ENCODE measurements around the gene PTGDR2. TPM values are rescaled to one million over a fixed set of nuclear protein-coding genes. Genes with fewer than 3 reads are reported as not detected.

Gene PTGDR2
- total and polyA plus RNA-seq, 9 of the 15 experiments (the other 6 are each of a cell fraction or from before 2014, with no cell fraction given) = 0.51 to 2.6 (median 1.6) TPM

DNA sequence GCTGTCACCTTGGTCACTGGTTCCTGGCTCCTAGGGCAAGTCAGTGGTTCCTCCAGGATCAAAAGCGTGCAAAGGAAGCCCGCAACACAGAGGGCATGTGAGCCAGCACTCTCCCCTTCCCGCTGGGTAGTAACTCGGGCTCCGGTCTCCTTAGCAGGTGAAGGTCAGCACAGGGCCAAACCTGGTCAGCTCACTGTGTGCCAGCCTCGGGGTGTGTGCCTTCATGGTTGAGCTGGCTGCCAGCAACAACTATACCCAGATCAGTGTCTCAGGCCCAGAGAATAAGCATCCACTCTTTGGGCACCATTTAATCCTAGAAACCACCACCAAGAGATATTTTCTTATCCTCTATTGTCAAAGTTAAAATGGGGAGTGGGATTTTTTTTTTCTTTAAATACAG is 30.0 kb downstream of the PTGDR2 start:
- no peak for FAIRE-seq
- Histone ChIP-seq H3K36me3 (ENCODE audit: control insufficient read depth, insufficient read depth, low read length) (no peaks in the 10 kb centered on the region), H3K4me3 (no peak overlapping the region), H4K20me1 (replicated peaks; ENCODE audit: control insufficient read depth, insufficient read depth, low read length) (0 out of 2 replicates have a peak, but pooled peaks cover 7% of the 10 kb centered on the region), H3K9ac (ENCODE audit: insufficient read depth in 1 of 2, low read depth in 2 of 2, low read length in 2 of 2) (peak overlapping the region in 1 of 2 experiments; percentile 17; a peak in 1 of 4 replicates), H3K79me2 (ENCODE audit: control insufficient read depth, insufficient read depth, low read length) (no peaks in the 10 kb centered on the region), H3K4me1 (replicated peaks in 1 of 2; ENCODE audit: control insufficient read depth in 2 of 2, insufficient read depth in 2 of 2, low read length in 2 of 2) (peaks cover 0 to 9% of the 10 kb centered on the region in 2 experiments; a peak in 3 of 5 replicates), H3K9me3 (replicated peaks; ENCODE audit: control insufficient read depth, insufficient read depth, low read depth, low read length) (no peaks in the 10 kb centered on the region), H3K9me1 (ENCODE audit: control insufficient read depth, insufficient read depth, low read length) (peaks cover 3% of the 10 kb centered on the region), H3K4me2 (ENCODE audit: insufficient read depth, low read length) (no peak overlapping the region), H3K27ac (ENCODE audit: extremely low read depth, low read depth, low read length) (no peak overlapping the region), H2AFZ (ENCODE audit: low read depth, low read length) (no peak overlapping the region), H3K27me3 (ENCODE audit: control insufficient read depth in 2 of 2, insufficient read depth in 2 of 2, low read length in 2 of 2) (peaks cover 19 to 72% of the 10 kb centered on the region in 2 experiments)
- 8% methylated on average over 5 of the region's 6 CpGs for WGBS (ENCODE audit: insufficient coverage, low coverage, missing lambda C conversion rate)
- in situ Hi-C loops (cut with MboI) (no loop called here), intact Hi-C loops (cut with micrococcal nuclease) (no loop called here)
- BruUV-seq (replicated peaks) = no TSS peak
- ChIA-PET POLR2A (interaction anchor here (0.6 to 0.8 kb wide), 2 partner anchors 80 to 123 kb away, joined by 3 to 4 read pairs; no protein-coding TSS in a partner anchor), CTCF (ENCODE audit: low intra/inter-chr PET ratio) (no interaction called here)
- ATAC-seq = no peak
- TF ChIP-seq GTF2B (IDR thresholded peaks at IDR 0.05; ENCODE audit: extremely low read depth, insufficient read length) (no peak), HIVEP1 (CRISPR knock-in tag; IDR thresholded peaks at IDR 0.05) (no peak), ZNF318 (IDR thresholded peaks at IDR 0.05; ENCODE audit: borderline replicate concordance in 1 of 2, low read depth in 1 of 2) (no peak), HOXB6 (CRISPR knock-in tag; IDR thresholded peaks at IDR 0.05; ENCODE audit: borderline replicate concordance) (no peak), RAD21 (CRISPR knock-in tag; conservative IDR thresholded peaks at IDR 0.05 in 1 of 2, IDR thresholded peaks at IDR 0.05 in 1 of 2) (no peak), CREB1 (IDR thresholded peaks at IDR 0.05) (no peak), CREB1 (CRISPR knock-in tag; IDR thresholded peaks at IDR 0.05) (no peak), ELF1 (tag; IDR thresholded peaks at IDR 0.05) (no peak), ZNF778 (CRISPR knock-in tag; IDR thresholded peaks at IDR 0.05) (no peak)
- DNase-seq (ENCODE audit: extremely low read depth in 1 of 4, low spot score in 3 of 4) = no peak

All from K562 (cell line).